RKO (cell line): Measurements from ENCODE around the gene TIMM17A.
A peak's percentile ranks its signal among the peaks of the same experiment; 100 is the strongest.
"Not testable (repeated sequence)": the region's sequence is repeated elsewhere in the genome, so short reads cannot be mapped to it uniquely, and the experiment has no call there.

ENCODE experiments used
- DNase-seq: peaks from one replicate; pipeline ENCODE4 v3.0.0-alpha.2; 2016; ENCODE audit warnings: low spot score

TIMM17A gene

GRCh38 chr1:201940316-201940715 lies 15.0 kb upstream of the TIMM17A start:
- not testable (repeated sequence) for DNase-seq

- DNase-seq, result no peak
These were observed 13.7 kb upstream of the TIMM17A start for GRCh38 chr1:201941420-201942128.

GRCh38 chr1:201942129-201942495 lies 13.2 kb upstream of the TIMM17A start:
- no peak for DNase-seq

- DNase-seq, result no peak
These were observed 11.3 kb upstream of the TIMM17A start for GRCh38 chr1:201944002-201944401.

GRCh38 chr1:201944639-201945038 lies 10.7 kb upstream of the TIMM17A start:
- DNase-seq, result no peak

GRCh38 chr1:201945157-201945556 lies 10.1 kb upstream of the TIMM17A start:
- DNase-seq, result no peak

- no peak for DNase-seq
These were observed 9.5 kb upstream of the TIMM17A start for GRCh38 chr1:201945863-201946223.

GRCh38 chr1:201946224-201946908 lies 8.9 kb upstream of the TIMM17A start, which contains the start of gene LMOD1:
Gene LMOD1, minus strand, starts transcription at chr1:201946548. Its CDS starts 208 bp downstream, at chr1:201946340.
- DNase-seq, result no peak

GRCh38 chr1:201947697-201948008 lies 7.7 kb upstream of the TIMM17A start:
- DNase-seq, result no peak

GRCh38 chr1:201949491-201949890 lies 5.8 kb upstream of the TIMM17A start:
- no peak for DNase-seq

- DNase-seq, result peak; percentile 25
These were observed 867 bp upstream of the TIMM17A start for GRCh38 chr1:201954263-201955008.

GRCh38 chr1:201955729-201956143 lies 433 bp downstream of the TIMM17A start:
- DNase-seq, result peak; percentile 34

GRCh38 chr1:201958348-201958747 lies 3.0 kb downstream of the TIMM17A start:
- no peak for DNase-seq

- not testable (repeated sequence) for DNase-seq
These were observed 7.1 kb downstream of the TIMM17A start for GRCh38 chr1:201962382-201962781.

GRCh38 chr1:201964261-201964660 lies 9.0 kb downstream of the TIMM17A start:
- no peak for DNase-seq

GRCh38 chr1:201966171-201966570 lies 10.9 kb downstream of the TIMM17A start:
- DNase-seq, result no peak

GRCh38 chr1:201968202-201968925 lies 13.1 kb downstream of the TIMM17A start:
- no peak for DNase-seq

GRCh38 chr1:201970334-201971159 lies 15.2 kb downstream of the TIMM17A start:
- peak; percentile 51 for DNase-seq

- no peak for DNase-seq
These were observed 26.8 kb downstream of the TIMM17A start for GRCh38 chr1:201982082-201982622.

- peak; percentile 85 for DNase-seq
These were observed 27.5 kb downstream of the TIMM17A start, which contains the start of gene RNPEP for GRCh38 chr1:201982623-201983379. Gene RNPEP, plus strand, starts transcription at chr1:201982648. Its CDS starts 19 bp downstream, at chr1:201982667.
